HG02973 (cell line): ENCODE results near the gene HOMER1.

ENCODE experiments used
- ATAC-seq: cut with Tn5 transposase; IDR thresholded peaks from one replicate; pipeline ENCODE4 v1.9.1; 2021; ENCODE audit warnings: moderate library complexity; ENCODE audit not compliant: unreplicated experiment

HOMER1 gene

GRCh38 chr5:79513704-79514390 is at the start of gene HOMER1:
HOMER1 (minus strand) TSS chr5:79514134; CDS start chr5:79512774, 1,360 bp downstream.
- ATAC-seq, result peak; percentile 47

- ATAC-seq, result no peak
Observed at GRCh38 chr5:79563247-79563590, 49.3 kb upstream of the HOMER1 start.

GRCh38 chr5:79562351-79563246 is 48.7 kb upstream of the HOMER1 start:
- ATAC-seq, result no peak

- ATAC-seq, result peak; percentile 13
Observed at GRCh38 chr5:79561525-79561893, 47.6 kb upstream of the HOMER1 start.

- ATAC-seq, result peak; percentile 79
Observed at GRCh38 chr5:79560771-79561524, 47.0 kb upstream of the HOMER1 start.

GRCh38 chr5:79555418-79555817 is 41.5 kb upstream of the HOMER1 start:
- ATAC-seq, result no peak

GRCh38 chr5:79552984-79553383 is 39.0 kb upstream of the HOMER1 start:
- ATAC-seq, result no peak

- ATAC-seq, result no peak
Observed at GRCh38 chr5:79547982-79548381, 34.0 kb upstream of the HOMER1 start.

GRCh38 chr5:79547429-79547822 is 33.5 kb upstream of the HOMER1 start:
- no peak for ATAC-seq

- ATAC-seq, result no peak
Observed at GRCh38 chr5:79546782-79547428, 33.0 kb upstream of the HOMER1 start.

GRCh38 chr5:79544131-79544530 is 30.2 kb upstream of the HOMER1 start:
- ATAC-seq, result no peak

GRCh38 chr5:79540939-79541338 is 27.0 kb upstream of the HOMER1 start:
- ATAC-seq, result no peak

GRCh38 chr5:79536193-79536906 is 22.4 kb upstream of the HOMER1 start:
- ATAC-seq, result no peak

- no peak for ATAC-seq
Observed at GRCh38 chr5:79535477-79536192, 21.7 kb upstream of the HOMER1 start.

- no peak for ATAC-seq
Observed at GRCh38 chr5:79529110-79529509, 15.2 kb upstream of the HOMER1 start.

- no peak for ATAC-seq
Observed at GRCh38 chr5:79527431-79527830, 13.5 kb upstream of the HOMER1 start.

- no peak for ATAC-seq
Observed at GRCh38 chr5:79526928-79527327, 13.0 kb upstream of the HOMER1 start.

GRCh38 chr5:79526493-79526892 is 12.6 kb upstream of the HOMER1 start:
- no peak for ATAC-seq

- ATAC-seq, result no peak
Observed at GRCh38 chr5:79521156-79521555, 7.2 kb upstream of the HOMER1 start.

GRCh38 chr5:79518718-79519117 is 4.8 kb upstream of the HOMER1 start:
- no peak for ATAC-seq
